ENCODE measurements around the gene PRAC1.

The PRAC1 gene

GRCh38 chr17:48753794-48754499 lies 31.6 kb upstream of the PRAC1 start:
- H3K9me3 ChIP-seq (replicated peaks; ENCODE audit: low read length): no peaks in the 10 kb centered on the region
- H3K4me1 ChIP-seq (ENCODE audit: control insufficient read depth, insufficient read depth, low read length): peaks cover 11% of the 10 kb centered on the region
- no peak overlapping the region for H3K9ac ChIP-seq (ENCODE audit: low read depth, low read length)
- H3K4me3 ChIP-seq (ENCODE audit: low read length): peak overlapping the region; percentile 10
- no peaks in the 10 kb centered on the region for H3K36me3 ChIP-seq (ENCODE audit: insufficient read depth, low read length)
- H3K4me2 ChIP-seq (ENCODE audit: low read length): peak overlapping the region; percentile 47
- H3K27me3 ChIP-seq (ENCODE audit: control insufficient read depth, insufficient read depth, low read length): peaks cover 96% of the 10 kb centered on the region

- Histone ChIP-seq H3K4me3 (ENCODE audit: low read length) (no peak overlapping the region), H3K36me3 (ENCODE audit: insufficient read depth, low read length) (no peaks in the 10 kb centered on the region), H3K4me2 (ENCODE audit: low read length) (no peak overlapping the region), H3K4me1 (ENCODE audit: control insufficient read depth, insufficient read depth, low read length) (peaks cover 11% of the 10 kb centered on the region), H3K9ac (ENCODE audit: low read depth, low read length) (no peak overlapping the region), H3K27me3 (ENCODE audit: control insufficient read depth, insufficient read depth, low read length) (peaks cover 99% of the 10 kb centered on the region), H3K9me3 (replicated peaks; ENCODE audit: low read length) (no peaks in the 10 kb centered on the region)
Measured at GRCh38 chr17:48752399-48753288, 30.3 kb upstream of the PRAC1 start.

- H3K4me3 ChIP-seq (ENCODE audit: low read length): no peak overlapping the region
- no peak overlapping the region for H3K4me2 ChIP-seq (ENCODE audit: low read length)
- no peak overlapping the region for H3K9ac ChIP-seq (ENCODE audit: low read depth, low read length)
- no peaks in the 10 kb centered on the region for H3K36me3 ChIP-seq (ENCODE audit: insufficient read depth, low read length)
- H3K4me1 ChIP-seq (ENCODE audit: control insufficient read depth, insufficient read depth, low read length): peaks cover 11% of the 10 kb centered on the region
- peaks cover 99% of the 10 kb centered on the region for H3K27me3 ChIP-seq (ENCODE audit: control insufficient read depth, insufficient read depth, low read length)
- no peaks in the 10 kb centered on the region for H3K9me3 ChIP-seq (replicated peaks; ENCODE audit: low read length)
Measured at GRCh38 chr17:48751733-48752398, 29.5 kb upstream of the PRAC1 start.

- Histone ChIP-seq H3K9ac (ENCODE audit: low read depth, low read length) (no peak overlapping the region), H3K36me3 (ENCODE audit: insufficient read depth, low read length) (no peaks in the 10 kb centered on the region), H3K4me1 (ENCODE audit: control insufficient read depth, insufficient read depth, low read length) (peaks cover 11% of the 10 kb centered on the region), H3K4me3 (ENCODE audit: low read length) (no peak overlapping the region), H3K27me3 (ENCODE audit: control insufficient read depth, insufficient read depth, low read length) (peaks cover 99% of the 10 kb centered on the region), H3K9me3 (replicated peaks; ENCODE audit: low read length) (no peaks in the 10 kb centered on the region), H3K4me2 (ENCODE audit: low read length) (no peak overlapping the region)
Measured at GRCh38 chr17:48751172-48751571, 28.9 kb upstream of the PRAC1 start.

- no peak overlapping the region for H3K4me3 ChIP-seq (ENCODE audit: low read length)
- H3K36me3 ChIP-seq (ENCODE audit: insufficient read depth, low read length): no peaks in the 10 kb centered on the region
- no peak overlapping the region for H3K9ac ChIP-seq (ENCODE audit: low read depth, low read length)
- H3K27me3 ChIP-seq (ENCODE audit: control insufficient read depth, insufficient read depth, low read length): peaks cover 99% of the 10 kb centered on the region
- H3K4me1 ChIP-seq (ENCODE audit: control insufficient read depth, insufficient read depth, low read length): peaks cover 11% of the 10 kb centered on the region
- H3K9me3 ChIP-seq (replicated peaks; ENCODE audit: low read length): no peaks in the 10 kb centered on the region
- no peak overlapping the region for H3K4me2 ChIP-seq (ENCODE audit: low read length)
Measured at GRCh38 chr17:48749621-48750553, 27.6 kb upstream of the PRAC1 start.

- H3K9me3 ChIP-seq (replicated peaks; ENCODE audit: low read length): no peaks in the 10 kb centered on the region
- H3K9ac ChIP-seq (ENCODE audit: low read depth, low read length): no peak overlapping the region
- peaks cover 97% of the 10 kb centered on the region for H3K27me3 ChIP-seq (ENCODE audit: control insufficient read depth, insufficient read depth, low read length)
- no peaks in the 10 kb centered on the region for H3K36me3 ChIP-seq (ENCODE audit: insufficient read depth, low read length)
- no peak overlapping the region for H3K4me3 ChIP-seq (ENCODE audit: low read length)
- H3K4me1 ChIP-seq (ENCODE audit: control insufficient read depth, insufficient read depth, low read length): peaks cover 8% of the 10 kb centered on the region
- H3K4me2 ChIP-seq (ENCODE audit: low read length): no peak overlapping the region
Measured at GRCh38 chr17:48748718-48749566, 26.6 kb upstream of the PRAC1 start.

- Histone ChIP-seq H3K4me1 (ENCODE audit: control insufficient read depth, insufficient read depth, low read length) (no peaks in the 10 kb centered on the region), H3K9ac (ENCODE audit: low read depth, low read length) (no peak overlapping the region), H3K27me3 (ENCODE audit: control insufficient read depth, insufficient read depth, low read length) (peaks cover 96% of the 10 kb centered on the region), H3K36me3 (ENCODE audit: insufficient read depth, low read length) (no peaks in the 10 kb centered on the region), H3K9me3 (replicated peaks; ENCODE audit: low read length) (no peaks in the 10 kb centered on the region), H3K4me2 (ENCODE audit: low read length) (no peak overlapping the region), H3K4me3 (ENCODE audit: low read length) (no peak overlapping the region)
Measured at GRCh38 chr17:48747445-48748363, 25.4 kb upstream of the PRAC1 start.

GRCh38 chr17:48746916-48747444 lies 24.7 kb upstream of the PRAC1 start:
- H3K4me3 ChIP-seq (ENCODE audit: low read length): no peak overlapping the region
- H3K9ac ChIP-seq (ENCODE audit: low read depth, low read length): no peak overlapping the region

GRCh38 chr17:48745381-48746275 lies 23.3 kb upstream of the PRAC1 start:
- H3K4me1 ChIP-seq (ENCODE audit: control insufficient read depth, insufficient read depth, low read length): no peaks in the 10 kb centered on the region
- no peaks in the 10 kb centered on the region for H3K36me3 ChIP-seq (ENCODE audit: insufficient read depth, low read length)
- H3K4me3 ChIP-seq (ENCODE audit: low read length): no peak overlapping the region
- no peak overlapping the region for H3K9ac ChIP-seq (ENCODE audit: low read depth, low read length)
- peaks cover 96% of the 10 kb centered on the region for H3K27me3 ChIP-seq (ENCODE audit: control insufficient read depth, insufficient read depth, low read length)
- no peaks in the 10 kb centered on the region for H3K9me3 ChIP-seq (replicated peaks; ENCODE audit: low read length)
- H3K4me2 ChIP-seq (ENCODE audit: low read length): no peak overlapping the region

More at GRCh38 chr17:48746916-48747444, 24.7 kb upstream of the PRAC1 start:
- Histone ChIP-seq H3K9me3 (replicated peaks; ENCODE audit: low read length) (no peaks in the 10 kb centered on the region), H3K4me1 (ENCODE audit: control insufficient read depth, insufficient read depth, low read length) (no peaks in the 10 kb centered on the region), H3K36me3 (ENCODE audit: insufficient read depth, low read length) (no peaks in the 10 kb centered on the region), H3K27me3 (ENCODE audit: control insufficient read depth, insufficient read depth, low read length) (peaks cover 97% of the 10 kb centered on the region), H3K4me2 (ENCODE audit: low read length) (no peak overlapping the region)

Measured in skeletal muscle satellite cell (primary cell).